AG04450 (cell line): Measurements from ENCODE around the gene SPEG. TPM values are rescaled to one million over a fixed set of nuclear protein-coding genes. Genes with fewer than 3 reads are reported as not detected.

ENCODE experiments used
- CTCF ChIA-PET: fragments of 300-600, 350-600 bp; formaldehyde crosslinking; extraction: SDS; loops from one replicate; lab custom pipeline; 2022; ENCODE audit warnings: antibody characterized with exemption, inconsistent platforms; lab: Charles Lee
- POLR2A ChIA-PET: fragments of 350-600 bp; formaldehyde crosslinking; extraction: SDS; loops from one replicate; lab custom pipeline; 2021; ENCODE audit warnings: antibody characterized with exemption, inconsistent platforms; lab: Yijun Ruan, JAX
- DNase-seq: peaks from one replicate; pipeline ENCODE4 v3.0.0-alpha.2; 2011; ENCODE audit warnings: low read depth, low spot score
- H3K27ac ChIP-seq: one replicate; pipeline ENCODE4 v1.5.1; 2012; ENCODE audit warnings: low read depth, low read length, control low read depth
- H3K27me3 ChIP-seq: one replicate; pipeline ENCODE4 v1.6.0; 2012; ENCODE audit warnings: low read length; ENCODE audit not compliant: control insufficient read depth, insufficient read depth
- H3K4me3 ChIP-seq: 2 replicates; pipeline ENCODE4 v1.5.1; 2011; ENCODE audit warnings: mild to moderate bottlenecking, low read depth, low read length, control low read depth
- H3K9me3 ChIP-seq: 2 replicates; pipeline ENCODE4 v1.5.1; 2012; ENCODE audit warnings: low read length; ENCODE audit not compliant: control insufficient read depth, insufficient read depth
- CTCF ChIP-seq: IDR thresholded peaks from 2 replicates; pipeline ENCODE4 v1.5.1; 2011; ENCODE audit warnings: low read depth, low read length, control low read depth, inconsistent platforms
- polyA plus RNA-seq: library from polyadenylated mRNA; depleted of rRNA; stranded (reverse); fragments of >200 nt; gene quantifications from 2 replicates; pipeline ENCODE4 v1.2.3, GENCODE V29; 2011

Gene SPEG
- polyA plus RNA-seq, 1 experiment, result 28.0 TPM

- H3K27ac ChIP-seq, result no peak overlapping the region
- CTCF ChIA-PET, result interaction anchor here (0.7 to 2.5 kb wide), 5 partner anchors 12 to 388 kb away, joined by 3 to 14 read pairs (median 5); no protein-coding TSS in a partner anchor
- DNase-seq, result no peak
- H3K9me3 ChIP-seq, result no peaks in the 10 kb centered on the region; the same call in 1 of the 2 replicates
- no peak overlapping the region for H3K4me3 ChIP-seq
- no peaks in the 10 kb centered on the region for H3K27me3 ChIP-seq
- no peak for TF ChIP-seq CTCF
- POLR2A ChIA-PET, result no interaction called here
These were observed 12.0 kb downstream of the SPEG start for GRCh38 chr2:219446689-219447088.

- Histone ChIP-seq H3K27me3 (no peaks in the 10 kb centered on the region), H3K4me3 (no peak overlapping the region), H3K27ac (no peak overlapping the region), H3K9me3 (no peaks in the 10 kb centered on the region; the same call in 1 of the 2 replicates)
- DNase-seq, result no peak
- ChIA-PET POLR2A (no interaction called here), CTCF (interaction anchor here (0.7 to 2.5 kb wide), 4 partner anchors 11 to 389 kb away, joined by 3 to 14 read pairs (median 4); no protein-coding TSS in a partner anchor)
- TF ChIP-seq CTCF, result no peak
These were observed 12.8 kb downstream of the SPEG start for GRCh38 chr2:219447242-219448098.

- no peak for DNase-seq
- Histone ChIP-seq H3K4me3 (no peak overlapping the region), H3K27me3 (no peaks in the 10 kb centered on the region), H3K9me3 (no peaks in the 10 kb centered on the region; the same call in 1 of the 2 replicates), H3K27ac (no peak overlapping the region)
- TF ChIP-seq CTCF, result no peak
- ChIA-PET CTCF (no interaction called here), POLR2A (no interaction called here)
These were observed 13.6 kb downstream of the SPEG start for GRCh38 chr2:219448099-219448775.

- DNase-seq, result no peak
- H3K4me3 ChIP-seq, result no peak overlapping the region
- TF ChIP-seq CTCF, result no peak
- ChIA-PET POLR2A (no interaction called here), CTCF (interaction anchor here (1.7 kb wide), 1 partner anchor 46 kb away, joined by 4 read pairs; no protein-coding TSS in a partner anchor)
- H3K27ac ChIP-seq, result no peak overlapping the region
- H3K9me3 ChIP-seq, result no peaks in the 10 kb centered on the region; the same call in 1 of the 2 replicates
- no peaks in the 10 kb centered on the region for H3K27me3 ChIP-seq
These were observed 14.2 kb downstream of the SPEG start for GRCh38 chr2:219448776-219449341.
